ENCODE measurements around the gene SULT4A1.
A peak's percentile ranks its signal among the peaks of the same experiment; 100 is the strongest.

The SULT4A1 gene

GRCh38 chr22:43819931-43820640 is 42.2 kb downstream of the SULT4A1 start:
- DNase-seq (ENCODE audit: low read depth, low spot score): no peak

GRCh38 chr22:43819421-43819921 is 42.8 kb downstream of the SULT4A1 start:
- Histone ChIP-seq H3K4me1 (ENCODE audit: insufficient read depth, insufficient read length) (peaks cover 7% of the 10 kb centered on the region), H3K36me3 (ENCODE audit: insufficient read depth, insufficient read length, low read length) (peaks cover 10% of the 10 kb centered on the region)
- DNase-seq (ENCODE audit: low read depth, low spot score): no peak

More at GRCh38 chr22:43819931-43820640, 42.2 kb downstream of the SULT4A1 start:
- Histone ChIP-seq H3K36me3 (ENCODE audit: insufficient read depth, insufficient read length, low read length) (peaks cover 8% of the 10 kb centered on the region), H3K4me3 (ENCODE audit: insufficient read length, low read depth) (no peak overlapping the region), H3K27me3 (ENCODE audit: insufficient read depth, insufficient read length) (no peaks in the 10 kb centered on the region), H3K9ac (ENCODE audit: insufficient read length, low read depth) (no peak overlapping the region), H3K4me1 (ENCODE audit: insufficient read depth, insufficient read length) (peaks cover 7% of the 10 kb centered on the region), H3K9me3 (ENCODE audit: insufficient read depth, low read length) (no peaks in the 10 kb centered on the region)
- TF ChIP-seq SUZ12 (IDR thresholded peaks at IDR 0.05; ENCODE audit: extremely low read depth, insufficient read depth, insufficient read length) (no peak), YY1 (IDR thresholded peaks at IDR 0.05; ENCODE audit: insufficient read depth, insufficient read length) (no peak), ZNF274 (IDR thresholded peaks at IDR 0.05; ENCODE audit: low read depth, low read length) (no peak)

GRCh38 chr22:43818981-43819380 is 43.3 kb downstream of the SULT4A1 start:
- TF ChIP-seq YY1 (IDR thresholded peaks at IDR 0.05; ENCODE audit: insufficient read depth, insufficient read length) (no peak), ZNF274 (IDR thresholded peaks at IDR 0.05; ENCODE audit: low read depth, low read length) (no peak)
- no peaks in the 10 kb centered on the region for H3K9me3 ChIP-seq (ENCODE audit: insufficient read depth, low read length)
- DNase-seq (ENCODE audit: low read depth, low spot score): no peak
- no peak overlapping the region for H3K4me3 ChIP-seq (ENCODE audit: insufficient read length, low read depth)
- H3K27me3 ChIP-seq (ENCODE audit: insufficient read depth, insufficient read length): no peaks in the 10 kb centered on the region
- peaks cover 10% of the 10 kb centered on the region for H3K36me3 ChIP-seq (ENCODE audit: insufficient read depth, insufficient read length, low read length)
- no peak overlapping the region for H3K9ac ChIP-seq (ENCODE audit: insufficient read length, low read depth)
- H3K4me1 ChIP-seq (ENCODE audit: insufficient read depth, insufficient read length): peaks cover 7% of the 10 kb centered on the region

More at GRCh38 chr22:43819421-43819921, 42.8 kb downstream of the SULT4A1 start:
- H3K27me3 ChIP-seq (ENCODE audit: insufficient read depth, insufficient read length): no peaks in the 10 kb centered on the region
- TF ChIP-seq YY1 (IDR thresholded peaks at IDR 0.05; ENCODE audit: insufficient read depth, insufficient read length) (no peak), ZNF274 (IDR thresholded peaks at IDR 0.05; ENCODE audit: low read depth, low read length) (no peak), SUZ12 (IDR thresholded peaks at IDR 0.05; ENCODE audit: extremely low read depth, insufficient read depth, insufficient read length) (no peak)
- no peaks in the 10 kb centered on the region for H3K9me3 ChIP-seq (ENCODE audit: insufficient read depth, low read length)
- no peak overlapping the region for H3K9ac ChIP-seq (ENCODE audit: insufficient read length, low read depth)
- H3K4me3 ChIP-seq (ENCODE audit: insufficient read length, low read depth): no peak overlapping the region

GRCh38 chr22:43817402-43817801 is 44.9 kb downstream of the SULT4A1 start:
- H3K4me1 ChIP-seq (ENCODE audit: insufficient read depth, insufficient read length): peaks cover 2% of the 10 kb centered on the region
- H3K36me3 ChIP-seq (ENCODE audit: insufficient read depth, insufficient read length, low read length): peaks cover 9% of the 10 kb centered on the region
- no peaks in the 10 kb centered on the region for H3K9me3 ChIP-seq (ENCODE audit: insufficient read depth, low read length)
- no peak for TF ChIP-seq SUZ12 (IDR thresholded peaks at IDR 0.05; ENCODE audit: extremely low read depth, insufficient read depth, insufficient read length)
- TF ChIP-seq YY1 (IDR thresholded peaks at IDR 0.05; ENCODE audit: insufficient read depth, insufficient read length): no peak
- TF ChIP-seq ZNF274 (IDR thresholded peaks at IDR 0.05; ENCODE audit: low read depth, low read length): no peak
- no peak for DNase-seq (ENCODE audit: low read depth, low spot score)
- no peak overlapping the region for H3K9ac ChIP-seq (ENCODE audit: insufficient read length, low read depth)
- no peak overlapping the region for H3K4me3 ChIP-seq (ENCODE audit: insufficient read length, low read depth)
- no peaks in the 10 kb centered on the region for H3K27me3 ChIP-seq (ENCODE audit: insufficient read depth, insufficient read length)

GRCh38 chr22:43814264-43814663 is 48.0 kb downstream of the SULT4A1 start:
- Histone ChIP-seq H3K9me3 (ENCODE audit: insufficient read depth, low read length) (no peaks in the 10 kb centered on the region), H3K4me3 (ENCODE audit: insufficient read length, low read depth) (no peak overlapping the region), H3K36me3 (ENCODE audit: insufficient read depth, insufficient read length, low read length) (peaks cover 4% of the 10 kb centered on the region), H3K27me3 (ENCODE audit: insufficient read depth, insufficient read length) (no peaks in the 10 kb centered on the region), H3K4me1 (ENCODE audit: insufficient read depth, insufficient read length) (peaks cover 2% of the 10 kb centered on the region), H3K9ac (ENCODE audit: insufficient read length, low read depth) (no peak overlapping the region)
- TF ChIP-seq ZNF274 (IDR thresholded peaks at IDR 0.05; ENCODE audit: low read depth, low read length): no peak
- TF ChIP-seq SUZ12 (IDR thresholded peaks at IDR 0.05; ENCODE audit: extremely low read depth, insufficient read depth, insufficient read length): no peak
- no peak for TF ChIP-seq YY1 (IDR thresholded peaks at IDR 0.05; ENCODE audit: insufficient read depth, insufficient read length)
- DNase-seq (ENCODE audit: low read depth, low spot score): no peak

- H3K9ac ChIP-seq (ENCODE audit: insufficient read length, low read depth): peak overlapping the region; percentile 89
- no peaks in the 10 kb centered on the region for H3K9me3 ChIP-seq (ENCODE audit: insufficient read depth, low read length)
- TF ChIP-seq SUZ12 (IDR thresholded peaks at IDR 0.05; ENCODE audit: extremely low read depth, insufficient read depth, insufficient read length) (no peak), ZNF274 (IDR thresholded peaks at IDR 0.05; ENCODE audit: low read depth, low read length) (no peak), YY1 (IDR thresholded peaks at IDR 0.05; ENCODE audit: insufficient read depth, insufficient read length) (no peak)
- no peaks in the 10 kb centered on the region for H3K4me1 ChIP-seq (ENCODE audit: insufficient read depth, insufficient read length)
- H3K36me3 ChIP-seq (ENCODE audit: insufficient read depth, insufficient read length, low read length): peaks cover 4% of the 10 kb centered on the region
- H3K4me3 ChIP-seq (ENCODE audit: insufficient read length, low read depth): peak overlapping the region; percentile 80
- no peak for DNase-seq (ENCODE audit: low read depth, low spot score)
- H3K27me3 ChIP-seq (ENCODE audit: insufficient read depth, insufficient read length): no peaks in the 10 kb centered on the region
Observed at GRCh38 chr22:43812890-43813289, 49.4 kb downstream of the SULT4A1 start.

- Histone ChIP-seq H3K4me3 (ENCODE audit: insufficient read length, low read depth) (peak within 1 kb of the TSS; percentile 80), H3K4me1 (ENCODE audit: insufficient read depth, insufficient read length) (no peaks in the 10 kb centered on the region), H3K27me3 (ENCODE audit: insufficient read depth, insufficient read length) (no peaks in the 10 kb centered on the region), H3K9me3 (ENCODE audit: insufficient read depth, low read length) (no peaks in the 10 kb centered on the region), H3K9ac (ENCODE audit: insufficient read length, low read depth) (peak within 1 kb of the TSS; percentile 89), H3K36me3 (ENCODE audit: insufficient read depth, insufficient read length, low read length) (peaks cover 4% of the 10 kb centered on the region)
- peak; percentile 83 for DNase-seq (ENCODE audit: low read depth, low spot score)
- TF ChIP-seq YY1 (IDR thresholded peaks at IDR 0.05; ENCODE audit: insufficient read depth, insufficient read length) (no peak), ZNF274 (IDR thresholded peaks at IDR 0.05; ENCODE audit: low read depth, low read length) (no peak), SUZ12 (IDR thresholded peaks at IDR 0.05; ENCODE audit: extremely low read depth, insufficient read depth, insufficient read length) (no peak)
Observed at GRCh38 chr22:43812149-43812842, 50.0 kb downstream of the SULT4A1 start, which contains the start of gene EFCAB6. Gene EFCAB6, minus strand, starts transcription at chr22:43812305. Its CDS starts 29,987 bp downstream, at chr22:43782318.

Measured in NT2/D1 (cell line).